H9 (cell line): ENCODE data around the gene HSPA4. TPM values are rescaled to one million over a fixed set of nuclear protein-coding genes. Genes with fewer than 3 reads are reported as not detected.

Experiments
- DNase-seq: peaks from one replicate; pipeline ENCODE4 v3.0.0-alpha.2; 2017
- H2AFZ ChIP-seq: one replicate; pipeline ENCODE4 v1.6.1; 2013; ENCODE audit warnings: mild to moderate bottlenecking, low read length, control low read depth, moderate library complexity
- H2AK5ac ChIP-seq: 2 replicates; pipeline ENCODE4 v1.6.1; 2013; ENCODE audit warnings: low read length, control low read depth, mixed read lengths; ENCODE audit not compliant: insufficient read length
- H2BK120ac ChIP-seq: one replicate; pipeline ENCODE4 v1.6.1; 2013; ENCODE audit warnings: low read depth, mild to moderate bottlenecking, low read length, control low read depth, inconsistent platforms; ENCODE audit not compliant: poor library complexity, severe bottlenecking
- H2BK12ac ChIP-seq: 2 replicates; pipeline ENCODE4 v1.6.1; 2013; ENCODE audit warnings: low read length, control low read depth, mixed read lengths, low read depth; ENCODE audit not compliant: insufficient read length
- H2BK15ac ChIP-seq: 2 replicates; pipeline ENCODE4 v1.6.1; 2013; ENCODE audit warnings: low read depth, low read length, control low read depth
- H2BK20ac ChIP-seq: one replicate; pipeline ENCODE4 v1.6.1; 2013; ENCODE audit warnings: low read depth, mild to moderate bottlenecking, low read length, control low read depth, inconsistent platforms; ENCODE audit not compliant: poor library complexity, severe bottlenecking
- H2BK5ac ChIP-seq: 2 replicates; pipeline ENCODE4 v1.6.1; 2013; ENCODE audit warnings: low read length, control low read depth, mixed read lengths; ENCODE audit not compliant: insufficient read length
- H3K14ac ChIP-seq: 2 replicates; pipeline ENCODE4 v1.6.1; 2013; ENCODE audit warnings: low read length, control low read depth; ENCODE audit not compliant: insufficient read depth
- H3K18ac ChIP-seq: 2 replicates; pipeline ENCODE4 v1.6.1; 2013; ENCODE audit warnings: low read depth, mild to moderate bottlenecking, mixed read lengths, low read length, control low read depth; ENCODE audit not compliant: insufficient read length
- H3K23ac ChIP-seq: 2 replicates; pipeline ENCODE4 v1.6.1; 2013; ENCODE audit warnings: low read length, control low read depth, mixed read lengths, low read depth; ENCODE audit not compliant: insufficient read length
- H3K23me2 ChIP-seq: 2 replicates; pipeline ENCODE4 v1.6.1; 2013; ENCODE audit warnings: low read depth, mild to moderate bottlenecking, mixed read lengths, low read length, control low read depth; ENCODE audit not compliant: insufficient read length, poor library complexity, severe bottlenecking
- H3K27ac ChIP-seq: 2 replicates; pipeline ENCODE4 v1.5.1; 2013; ENCODE audit warnings: low read length, control low read depth, mixed read lengths, low read depth; ENCODE audit not compliant: insufficient read length
- H3K27me3 ChIP-seq: 2 replicates; pipeline ENCODE4 v1.6.1; 2013; ENCODE audit warnings: low read length, control low read depth, inconsistent platforms; ENCODE audit not compliant: insufficient read depth
- H3K4ac ChIP-seq: 2 replicates; pipeline ENCODE4 v1.6.1; 2013; ENCODE audit warnings: low read depth, mild to moderate bottlenecking, control low read depth, inconsistent platforms, low read length, moderate library complexity
- H3K4me1 ChIP-seq: 2 replicates; pipeline ENCODE4 v1.6.1; 2013; ENCODE audit warnings: low read length, control low read depth, inconsistent platforms; ENCODE audit not compliant: insufficient read depth
- H3K4me2 ChIP-seq: 2 replicates; pipeline ENCODE4 v1.6.1; 2013; ENCODE audit warnings: low read length, control low read depth, mixed read lengths; ENCODE audit not compliant: insufficient read length, insufficient read depth
- H3K56ac ChIP-seq: 2 replicates; pipeline ENCODE4 v1.6.1; 2013; ENCODE audit warnings: low read depth, mild to moderate bottlenecking, mixed read lengths, low read length, control low read depth; ENCODE audit not compliant: insufficient read length
- H3K79me1 ChIP-seq: 2 replicates; pipeline ENCODE4 v1.6.1; 2013; ENCODE audit warnings: low read depth, mild to moderate bottlenecking, moderate library complexity, low read length, control low read depth, inconsistent platforms; ENCODE audit not compliant: insufficient read depth, poor library complexity, severe bottlenecking
- H3K79me2 ChIP-seq: 2 replicates; pipeline ENCODE4 v1.6.1; 2013; ENCODE audit warnings: low read length, control low read depth, inconsistent platforms; ENCODE audit not compliant: insufficient read depth
- H3K9ac ChIP-seq: 2 replicates; pipeline ENCODE4 v1.6.1; 2013; ENCODE audit warnings: low read length, control low read depth, mixed read lengths; ENCODE audit not compliant: insufficient read length; ENCODE audit errors: extremely low read depth
- H3K9me3 ChIP-seq: one replicate; pipeline ENCODE4 v1.6.1; 2013; ENCODE audit warnings: low read depth, low read length, inconsistent platforms; ENCODE audit not compliant: control insufficient read depth
- H3T11ph ChIP-seq: one replicate; pipeline ENCODE4 v1.6.1; 2013; ENCODE audit warnings: mild to moderate bottlenecking, low read length, control low read depth, inconsistent platforms
- H4K20me1 ChIP-seq: one replicate; pipeline ENCODE4 v1.6.1; 2013; ENCODE audit not compliant: control insufficient read depth, insufficient read length, insufficient read depth
- H4K5ac ChIP-seq: 2 replicates; pipeline ENCODE4 v1.6.1; 2013; ENCODE audit warnings: low read depth, mild to moderate bottlenecking, mixed read lengths, low read length, control low read depth; ENCODE audit not compliant: insufficient read length
- H4K8ac ChIP-seq: replicated peaks from 2 replicates; pipeline ENCODE4 v1.6.1; 2013; ENCODE audit warnings: low read length, control low read depth, mixed read lengths, low read depth; ENCODE audit not compliant: insufficient read length
- H4K91ac ChIP-seq: 2 replicates; pipeline ENCODE4 v1.6.1; 2013; ENCODE audit warnings: low read depth, mild to moderate bottlenecking, moderate library complexity, mixed read lengths, low read length, control low read depth; ENCODE audit not compliant: insufficient read length
- H3K27ac Mint-ChIP-seq, 3 experiments: 2 replicates in 2 of 3; 3 replicates in 1 of 3; pipeline ENCODE4 v1.8.0; 2020 to 2021; ENCODE audit warnings: mixed read lengths in 3 of 3, mild to moderate bottlenecking in 1 of 3, moderate library complexity in 1 of 3
- H3K27me3 Mint-ChIP-seq: 2 replicates; pipeline ENCODE4 v1.8.0; 2021; ENCODE audit warnings: low read depth, mild to moderate bottlenecking, moderate library complexity, mixed read lengths
- H3K36me3 Mint-ChIP-seq, 3 experiments: 2 replicates in 2 of 3; 3 replicates in 1 of 3; pipeline ENCODE4 v1.8.0; 2020 to 2021; ENCODE audit warnings: low read depth in 3 of 3, mixed read lengths in 3 of 3; ENCODE audit not compliant: insufficient read depth in 1 of 3
- H3K4me1 Mint-ChIP-seq, 2 experiments: 2 replicates each; pipeline ENCODE4 v1.8.0; 2020; ENCODE audit warnings: mixed read lengths in 2 of 2
- H3K4me3 Mint-ChIP-seq, 2 experiments: 2 replicates in 1 of 2; 3 replicates in 1 of 2; pipeline ENCODE4 v1.8.0; 2020 to 2021; ENCODE audit warnings: mild to moderate bottlenecking in 2 of 2, mixed read lengths in 2 of 2, moderate library complexity in 1 of 2
- H3K9me3 Mint-ChIP-seq, 2 experiments: 2 replicates in 1 of 2; 3 replicates in 1 of 2; pipeline ENCODE4 v1.8.0; 2020; ENCODE audit warnings: mild to moderate bottlenecking in 2 of 2, mixed read lengths in 2 of 2, moderate library complexity in 1 of 2
- WGBS: extraction: QIAGEN DNeasy Blood & Tissue Kit; methylation state at CpG from one replicate; pipeline ENCODE4 v1.1.7; 2013; ENCODE audit warnings: missing lambda C conversion rate, low lambda C conversion rate, mixed read lengths; ENCODE audit not compliant: insufficient read length; ENCODE audit errors: extremely low coverage; 5-methylcytosine and 5-hydroxymethylcytosine counted together
- total RNA-seq: library from RNA; stranded (reverse); gene quantifications from 2 replicates; pipeline ENCODE4 v1.2.1, GENCODE V29; 2021
- TF ChIP-seq, protein P1 (sequence below): fragments of 200-600 bp; sonication (generic); conservative IDR thresholded peaks from 3 replicates; pipeline ENCODE4 v1.8.0; 2021; ENCODE audit warnings: antibody characterized with exemption, mild to moderate bottlenecking

The HSPA4 gene
- total RNA-seq, 1 experiment from 2014 or later, result 293 TPM

DNA sequence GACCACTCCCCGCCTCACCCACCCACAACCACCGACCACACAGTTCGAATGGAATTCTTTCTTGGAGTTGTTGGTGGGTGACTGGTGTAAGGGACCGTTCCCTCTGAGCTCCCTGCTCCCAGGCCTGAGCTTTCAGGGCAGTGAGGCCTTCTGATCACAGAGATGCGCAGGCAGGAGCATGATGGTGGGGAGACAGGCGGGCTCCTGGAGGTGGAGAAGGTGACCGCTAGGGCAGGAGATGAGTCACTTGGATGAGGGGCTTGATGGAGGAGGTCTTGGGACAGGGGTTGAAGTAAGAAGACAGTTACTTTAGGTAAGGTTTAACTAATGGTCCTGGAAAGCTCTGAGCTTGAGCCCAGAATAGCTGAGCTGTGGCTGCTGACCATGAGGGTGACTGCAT, 88.5 kb downstream of the HSPA4 start:
- H3K27ac ChIP-seq, result no peak overlapping the region
- no peaks in the 10 kb centered on the region for H3K4me1 Mint-ChIP-seq
- H3K27me3 ChIP-seq, result no peaks in the 10 kb centered on the region; the same call in 1 of the 2 replicates
- no peak overlapping the region for H3K4me2 ChIP-seq
- H2BK12ac ChIP-seq, result no peak overlapping the region
- no peaks in the 10 kb centered on the region for H3K4me1 ChIP-seq
- no peak overlapping the region for H2BK15ac ChIP-seq
- no peak overlapping the region for H3K9ac ChIP-seq
- H2BK20ac ChIP-seq, result no peak overlapping the region
- peaks cover 10% of the 10 kb centered on the region for H3K27me3 Mint-ChIP-seq
- H3K9me3 ChIP-seq, result no peaks in the 10 kb centered on the region
- H3K27ac Mint-ChIP-seq, result peak overlapping the region in 1 of 3 experiments; percentile 9; a peak in 1 of 7 replicates
- no peak for DNase-seq
- H4K20me1 ChIP-seq, result no peaks in the 10 kb centered on the region
- no peak overlapping the region for H2AFZ ChIP-seq
- H3K14ac ChIP-seq, result no peak overlapping the region
- no peak overlapping the region for H3K4me3 Mint-ChIP-seq
- H4K8ac ChIP-seq, result no peak overlapping the region
- no peak overlapping the region for H3K18ac ChIP-seq
- TF ChIP-seq, protein P1, sequence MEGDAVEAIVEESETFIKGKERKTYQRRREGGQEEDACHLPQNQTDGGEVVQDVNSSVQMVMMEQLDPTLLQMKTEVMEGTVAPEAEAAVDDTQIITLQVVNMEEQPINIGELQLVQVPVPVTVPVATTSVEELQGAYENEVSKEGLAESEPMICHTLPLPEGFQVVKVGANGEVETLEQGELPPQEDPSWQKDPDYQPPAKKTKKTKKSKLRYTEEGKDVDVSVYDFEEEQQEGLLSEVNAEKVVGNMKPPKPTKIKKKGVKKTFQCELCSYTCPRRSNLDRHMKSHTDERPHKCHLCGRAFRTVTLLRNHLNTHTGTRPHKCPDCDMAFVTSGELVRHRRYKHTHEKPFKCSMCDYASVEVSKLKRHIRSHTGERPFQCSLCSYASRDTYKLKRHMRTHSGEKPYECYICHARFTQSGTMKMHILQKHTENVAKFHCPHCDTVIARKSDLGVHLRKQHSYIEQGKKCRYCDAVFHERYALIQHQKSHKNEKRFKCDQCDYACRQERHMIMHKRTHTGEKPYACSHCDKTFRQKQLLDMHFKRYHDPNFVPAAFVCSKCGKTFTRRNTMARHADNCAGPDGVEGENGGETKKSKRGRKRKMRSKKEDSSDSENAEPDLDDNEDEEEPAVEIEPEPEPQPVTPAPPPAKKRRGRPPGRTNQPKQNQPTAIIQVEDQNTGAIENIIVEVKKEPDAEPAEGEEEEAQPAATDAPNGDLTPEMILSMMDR, result no peak
- peaks cover 8 to 11% of the 10 kb centered on the region in 2 experiments; a peak in 4 of 5 replicates for H3K9me3 Mint-ChIP-seq
- no peak overlapping the region for H3K56ac ChIP-seq
- H3K23ac ChIP-seq, result no peak overlapping the region
- H2BK120ac ChIP-seq, result no peak overlapping the region
- H3K23me2 ChIP-seq, result no peaks in the 10 kb centered on the region
- no peak overlapping the region for H3T11ph ChIP-seq
- H2BK5ac ChIP-seq, result no peak overlapping the region
- no peak overlapping the region for H4K5ac ChIP-seq
- H3K4ac ChIP-seq, result no peak overlapping the region
- H3K36me3 Mint-ChIP-seq, result peaks cover 0 to 6% (median 4%) of the 10 kb centered on the region in 3 experiments; a peak in 4 of 7 replicates
- WGBS, result no CpG with 5 or more reads among the region's 7 CpGs
- H3K79me2 ChIP-seq, result no peaks in the 10 kb centered on the region
- H2AK5ac ChIP-seq, result no peak overlapping the region
- H3K79me1 ChIP-seq, result no peaks in the 10 kb centered on the region
- H4K91ac ChIP-seq, result no peak overlapping the region
